ENCODE data around the gene ZNF485. TPM values are rescaled to one million over a fixed set of nuclear protein-coding genes. Genes with fewer than 3 reads are reported as not detected.
"Not testable (repeated sequence)": the region's sequence is repeated elsewhere in the genome, so short reads cannot be mapped to it uniquely, and the experiment has no call there.

Gene ZNF485
- total RNA-seq, 4 donors from 2014 or later = 1.5 to 3.3 (median 2.2) TPM

GRCh38 chr10:43576580-43576979, 29.7 kb upstream of the ZNF485 start:
- whole genome bisulfite sequencing, 2 donors = 95 to 98% methylated on average over 4 to 5 of the region's 5 CpGs
- peaks cover 0 to 7% of the 10 kb centered on the region in 2 donors for H3K4me1 ChIP-seq
- H3K9me3 ChIP-seq = no peaks in the 10 kb centered on the region
- H3K36me3 ChIP-seq = no peaks in the 10 kb centered on the region
- no peaks in the 10 kb centered on the region for H3K27me3 ChIP-seq
- intact Hi-C loops (cut with DNase I) = no loop called here
- H3K4me3 ChIP-seq (replicated peaks in 1 of 3) = no peak overlapping the region
- H3K27ac ChIP-seq = no peak overlapping the region
- DNase-seq = no peak
- TF ChIP-seq POLR2A (IDR thresholded peaks at IDR 0.05) = no peak
- TF ChIP-seq CTCF (IDR thresholded peaks at IDR 0.05) = no peak

DNA sequence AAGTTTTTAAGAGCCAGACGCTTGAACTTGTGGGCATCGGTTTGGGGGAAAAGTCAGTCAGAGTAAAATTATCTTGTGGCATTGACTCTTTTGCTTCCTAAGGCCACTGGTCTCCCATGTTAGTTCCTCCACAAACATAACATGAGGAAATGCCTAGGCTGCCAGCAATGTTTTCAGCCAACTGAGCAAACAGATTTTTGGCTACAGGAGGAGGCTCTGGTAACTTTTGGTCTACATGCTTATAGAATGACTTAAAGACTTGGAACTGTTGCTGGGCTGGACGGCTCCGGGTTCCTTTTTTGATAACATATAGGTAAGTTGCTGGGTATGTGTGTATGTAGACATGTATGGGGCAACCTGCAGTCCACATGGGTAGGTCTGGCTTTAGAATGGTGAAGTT, 22.2 kb upstream of the ZNF485 start:
- Histone ChIP-seq H3K27ac (no peak overlapping the region), H3K27me3 (no peaks in the 10 kb centered on the region), H3K9me3 (no peaks in the 10 kb centered on the region), H3K4me3 (replicated peaks in 1 of 3) (no peak overlapping the region), H3K4me1 (no peaks in the 10 kb centered on the region), H3K36me3 (no peaks in the 10 kb centered on the region)
- intact Hi-C loops (cut with DNase I) = no loop called here
- TF ChIP-seq POLR2A (IDR thresholded peaks at IDR 0.05) (no peak), CTCF (IDR thresholded peaks at IDR 0.05) (no peak)
- WGBS, 2 donors = 73 to 90% methylated on average over 4 of the region's 4 CpGs
- no peak for DNase-seq

DNA sequence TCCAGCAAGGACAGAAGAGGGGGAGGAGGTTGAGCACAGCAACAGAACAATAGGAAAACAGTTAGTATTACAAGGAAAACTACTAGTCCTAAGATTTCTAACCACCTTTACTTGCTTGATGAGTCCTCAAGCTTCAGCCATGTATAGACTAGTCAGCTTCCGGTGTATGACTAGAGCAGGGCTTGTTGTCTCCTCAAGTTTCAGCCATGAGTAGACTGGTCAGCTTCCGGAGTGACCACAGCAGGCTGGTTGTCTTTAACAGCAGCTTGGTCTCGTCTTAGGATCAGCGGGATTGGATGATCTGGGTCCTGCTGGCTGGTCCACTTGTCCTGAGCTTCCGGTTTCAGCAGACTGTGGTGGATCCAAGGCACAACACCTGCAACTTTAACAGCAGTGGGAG, 21.2 kb upstream of the ZNF485 start:
- H3K27me3 ChIP-seq = no peaks in the 10 kb centered on the region
- DNase-seq = no peak
- H3K36me3 ChIP-seq = no peaks in the 10 kb centered on the region
- H3K27ac ChIP-seq = no peak overlapping the region
- no peaks in the 10 kb centered on the region for H3K4me1 ChIP-seq
- no peak overlapping the region for H3K4me3 ChIP-seq (replicated peaks in 1 of 3)
- intact Hi-C loops (cut with DNase I) = no loop called here
- 86 to 92% methylated on average over 5 of the region's 5 CpGs for WGBS, 2 donors
- no peaks in the 10 kb centered on the region for H3K9me3 ChIP-seq
- TF ChIP-seq POLR2A (IDR thresholded peaks at IDR 0.05) (no peak), CTCF (IDR thresholded peaks at IDR 0.05) (no peak)

- intact Hi-C loops (cut with DNase I) = no loop called here
- Histone ChIP-seq H3K36me3 (no peaks in the 10 kb centered on the region), H3K27me3 (no peaks in the 10 kb centered on the region), H3K9me3 (no peaks in the 10 kb centered on the region), H3K4me3 (replicated peaks in 1 of 3) (no peak overlapping the region), H3K4me1 (no peaks in the 10 kb centered on the region), H3K27ac (no peak overlapping the region)
- WGBS, 2 donors = 72 to 75% methylated on average over 9 of the region's 9 CpGs
- no peak for DNase-seq
- TF ChIP-seq CTCF (IDR thresholded peaks at IDR 0.05) (no peak), POLR2A (IDR thresholded peaks at IDR 0.05) (no peak)
These were observed 20.1 kb upstream of the ZNF485 start for GRCh38 chr10:43585981-43586729.

- 77 to 87% methylated on average over 2 to 3 of the region's 3 CpGs for WGBS, 2 donors
- H3K4me1 ChIP-seq; H3K27me3 ChIP-seq; intact Hi-C loops (cut with DNase I); H3K4me3 ChIP-seq (replicated peaks in 1 of 3); H3K27ac ChIP-seq; DNase-seq; H3K9me3 ChIP-seq; H3K36me3 ChIP-seq: not testable (repeated sequence)
These were observed 19.5 kb upstream of the ZNF485 start for GRCh38 chr10:43586730-43587115.
